Kidney epithelial cell (primary cell): ENCODE measurements around the gene CD24. TPM values are rescaled to one million over a fixed set of nuclear protein-coding genes. Genes with fewer than 3 reads are reported as not detected.
A peak's percentile ranks its signal among the peaks of the same experiment; 100 is the strongest.
"Not testable (repeated sequence)": the region's sequence is repeated elsewhere in the genome, so short reads cannot be mapped to it uniquely, and the experiment has no call there.

Source experiments
- DNase-seq: peaks from one replicate; pipeline ENCODE4 v3.0.0-alpha.2; 2010; ENCODE audit warnings: low read depth
- H3K27me3 ChIP-seq: 2 replicates; pipeline ENCODE4 v1.6.0; 2011; ENCODE audit warnings: low read length; ENCODE audit not compliant: control insufficient read depth, insufficient read depth
- H3K36me3 ChIP-seq: 2 replicates; pipeline ENCODE4 v1.5.1; 2011; ENCODE audit warnings: low read length; ENCODE audit not compliant: control insufficient read depth, insufficient read depth
- H3K4me3 ChIP-seq: 2 replicates; pipeline ENCODE4 v1.5.1; 2011; ENCODE audit warnings: low read depth, mild to moderate bottlenecking, control low read depth, low read length
- CTCF ChIP-seq: IDR thresholded peaks from 2 replicates; pipeline ENCODE4 v1.5.1; 2011; ENCODE audit warnings: mild to moderate bottlenecking, moderate library complexity, low read length, control low read depth, inconsistent platforms; ENCODE audit not compliant: insufficient read depth, poor library complexity, severe bottlenecking
- total RNA-seq: library from RNA; depleted of rRNA; stranded (reverse); fragments of >200 nt; gene quantifications from 2 replicates; pipeline ENCODE4 v1.2.3, GENCODE V29; 2015

The CD24 gene
- total RNA-seq, 1 donor from 2014 or later = 578 TPM

GRCh38 chr6:106997392-106998158 is 23.0 kb upstream of the CD24 start:
- DNase-seq = no peak
- Histone ChIP-seq H3K27me3 (no peaks in the 10 kb centered on the region), H3K36me3 (no peaks in the 10 kb centered on the region), H3K4me3 (no peak overlapping the region)
- TF ChIP-seq CTCF = peak; percentile 96

DNA sequence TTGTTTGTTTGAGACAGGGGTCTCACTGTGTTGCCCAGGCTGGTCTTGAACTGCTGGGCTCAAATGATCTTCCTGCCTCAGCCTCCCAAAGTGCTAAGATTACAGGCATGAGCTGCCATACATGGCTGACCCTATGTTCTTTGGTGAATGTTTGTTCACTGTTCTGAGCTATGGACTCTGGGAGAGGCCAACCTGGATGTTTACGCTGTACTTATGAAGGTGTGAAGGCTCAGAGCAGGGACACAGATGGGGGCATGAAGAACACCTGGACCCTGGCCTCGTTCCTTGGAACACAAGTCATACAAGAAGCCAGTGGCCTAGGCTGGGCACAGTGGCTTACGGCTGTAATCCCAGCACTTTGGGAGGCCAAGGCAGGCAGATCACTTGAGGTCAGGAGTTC is 21.1 kb upstream of the CD24 start:
- Histone ChIP-seq H3K27me3 (no peaks in the 10 kb centered on the region), H3K36me3 (no peaks in the 10 kb centered on the region), H3K4me3 (no peak overlapping the region)
- no peak for TF ChIP-seq CTCF
- DNase-seq = no peak

GRCh38 chr6:106989737-106990136 is 15.2 kb upstream of the CD24 start:
- not testable (repeated sequence) for H3K27me3 ChIP-seq, H3K4me3 ChIP-seq, H3K36me3 ChIP-seq, DNase-seq

- Histone ChIP-seq H3K36me3 (no peaks in the 10 kb centered on the region), H3K27me3 (no peaks in the 10 kb centered on the region), H3K4me3 (no peak overlapping the region)
- no peak for TF ChIP-seq CTCF
- no peak for DNase-seq
Observed at GRCh38 chr6:106988664-106989063, 14.1 kb upstream of the CD24 start.

DNA sequence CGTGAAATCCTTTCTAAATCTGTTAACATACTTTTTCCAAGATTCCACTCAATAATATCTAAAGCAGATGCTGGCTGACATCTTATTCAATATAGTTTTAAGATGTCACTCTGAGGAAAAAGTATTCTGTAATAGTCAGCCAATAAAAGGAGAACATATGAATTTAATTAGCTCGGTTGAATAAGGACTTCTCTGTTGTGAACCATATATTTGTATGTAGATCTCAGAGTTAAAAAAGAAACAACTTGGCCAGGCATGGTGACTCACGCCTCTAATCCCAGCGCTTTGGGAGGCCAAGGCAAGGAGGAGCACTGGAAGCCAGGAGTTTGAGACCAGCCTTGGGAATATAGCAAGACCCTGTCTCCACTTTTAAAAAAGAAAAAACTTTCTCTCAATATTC is 7.4 kb upstream of the CD24 start:
- H3K4me3 ChIP-seq = no peak overlapping the region
- H3K27me3 ChIP-seq = no peaks in the 10 kb centered on the region
- TF ChIP-seq CTCF = no peak
- no peaks in the 10 kb centered on the region for H3K36me3 ChIP-seq
- no peak for DNase-seq

DNA sequence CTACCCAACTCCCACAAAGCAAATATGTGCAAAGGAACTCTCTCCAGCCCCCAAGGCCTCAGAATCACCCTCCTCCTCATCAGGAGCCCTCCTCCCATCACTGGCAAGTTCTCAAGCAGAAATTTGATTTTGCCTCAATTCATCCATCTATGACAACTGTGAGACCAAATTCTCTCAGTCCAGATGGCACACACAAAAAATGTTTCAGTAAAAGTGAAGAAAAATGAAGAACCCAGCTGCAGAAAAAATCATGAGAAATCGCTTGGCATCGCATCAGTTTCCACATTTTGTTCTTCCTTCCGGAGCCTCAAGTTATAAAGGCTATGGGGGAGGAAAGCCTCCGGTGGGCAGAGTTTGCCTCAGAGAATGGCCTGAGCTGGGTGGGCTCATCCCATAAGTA is 6.4 kb upstream of the CD24 start:
- DNase-seq = no peak
- Histone ChIP-seq H3K27me3 (no peaks in the 10 kb centered on the region), H3K4me3 (no peak overlapping the region), H3K36me3 (no peaks in the 10 kb centered on the region)
- TF ChIP-seq CTCF = no peak
